GM18868 (cell line): ENCODE results near the gene NRXN3.

Experiments used
- ATAC-seq: cut with Tn5 transposase; IDR thresholded peaks from one replicate; pipeline ENCODE4 v1.9.1; 2021; ENCODE audit warnings: mild to moderate bottlenecking, moderate library complexity; ENCODE audit not compliant: unreplicated experiment

NRXN3 gene

DNA sequence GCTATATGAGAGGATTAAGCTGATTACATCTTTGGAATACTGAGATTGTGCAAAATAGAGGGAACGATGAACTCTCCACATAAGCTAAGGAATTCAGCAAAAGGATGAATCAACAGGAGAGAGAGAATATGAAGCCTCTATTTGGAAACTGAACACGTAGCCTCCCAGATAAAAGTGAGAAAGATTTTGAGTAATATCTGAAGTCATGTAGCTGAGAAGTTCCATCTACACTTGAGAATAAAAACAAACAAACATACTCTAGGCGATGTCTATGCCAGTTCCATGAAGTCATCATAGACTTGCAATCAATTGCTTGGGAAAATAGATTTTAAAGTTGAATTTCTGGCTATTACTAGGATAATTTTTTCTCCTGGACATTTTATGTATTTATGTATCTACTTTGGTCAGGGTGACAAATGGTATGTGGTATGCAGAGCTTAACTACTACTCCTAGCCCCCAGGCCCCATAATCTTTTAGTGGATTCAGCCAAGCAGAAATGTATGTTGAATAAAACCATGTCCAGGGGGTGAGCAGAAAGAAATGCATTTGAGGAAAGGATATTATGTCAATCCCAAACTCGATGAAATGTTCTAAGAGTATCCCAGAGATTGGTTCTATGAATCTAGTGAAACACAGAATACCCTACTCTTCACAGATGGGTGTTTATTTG lies 1413.7 kb downstream of the NRXN3 start:
- no peak for ATAC-seq

DNA sequence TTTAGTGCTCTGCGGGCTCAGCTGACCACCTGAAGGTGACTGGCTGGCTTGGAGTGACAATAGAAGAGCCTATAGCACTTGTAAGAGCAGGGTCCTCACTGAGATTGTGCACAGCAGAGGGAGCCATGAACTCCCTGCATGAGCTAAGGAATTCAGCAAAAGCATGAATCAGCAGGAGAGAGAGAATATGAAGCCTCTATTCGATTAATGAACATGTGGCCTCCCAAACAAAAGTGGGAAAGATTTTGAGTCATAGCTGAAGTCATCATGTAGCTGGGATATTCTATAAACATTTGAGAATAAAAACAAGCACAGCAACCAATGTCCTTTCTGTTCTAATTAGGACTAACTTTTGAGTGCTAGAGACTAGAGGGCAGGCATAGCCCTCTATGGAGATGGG lies 1414.5 kb downstream of the NRXN3 start:
- ATAC-seq, result no peak

DNA sequence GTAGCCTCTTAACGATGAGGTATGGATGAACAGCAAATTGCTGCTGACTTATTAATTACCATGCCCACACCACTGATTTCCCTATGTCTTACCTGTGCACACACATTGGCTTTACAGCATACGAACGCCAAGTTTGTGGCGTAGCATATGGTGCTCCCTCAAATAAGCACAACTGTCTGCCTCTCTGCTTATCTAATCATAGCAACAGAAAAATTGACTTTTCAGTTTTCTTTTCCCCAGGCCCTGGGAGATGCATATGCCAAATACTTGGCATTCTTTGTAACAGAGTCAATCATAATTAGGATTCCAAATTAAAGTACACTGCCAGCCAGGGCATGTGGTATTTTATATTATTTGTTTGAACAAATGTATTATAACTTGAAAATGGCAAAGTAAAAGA lies 1415.7 kb downstream of the NRXN3 start:
- no peak for ATAC-seq

DNA sequence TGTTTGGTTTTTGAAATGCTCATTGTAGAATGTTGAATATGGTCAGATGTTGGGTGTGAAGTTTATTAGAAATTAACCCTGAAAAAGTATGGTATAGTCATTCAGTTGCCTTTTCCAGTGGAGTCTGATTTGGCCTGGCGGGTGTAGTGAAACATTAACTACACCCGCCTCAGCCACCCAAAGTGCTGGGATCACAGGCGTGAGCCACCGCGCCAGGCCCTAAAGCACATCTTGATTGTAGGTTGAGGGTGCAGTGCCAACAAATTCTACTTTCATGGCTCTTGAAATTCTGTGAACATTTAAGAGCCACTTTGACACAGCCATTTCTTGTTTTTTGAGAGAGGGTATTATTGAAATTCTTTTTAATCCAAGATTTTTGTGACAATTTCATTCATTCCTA lies 1416.2 kb downstream of the NRXN3 start:
- no peak for ATAC-seq

DNA sequence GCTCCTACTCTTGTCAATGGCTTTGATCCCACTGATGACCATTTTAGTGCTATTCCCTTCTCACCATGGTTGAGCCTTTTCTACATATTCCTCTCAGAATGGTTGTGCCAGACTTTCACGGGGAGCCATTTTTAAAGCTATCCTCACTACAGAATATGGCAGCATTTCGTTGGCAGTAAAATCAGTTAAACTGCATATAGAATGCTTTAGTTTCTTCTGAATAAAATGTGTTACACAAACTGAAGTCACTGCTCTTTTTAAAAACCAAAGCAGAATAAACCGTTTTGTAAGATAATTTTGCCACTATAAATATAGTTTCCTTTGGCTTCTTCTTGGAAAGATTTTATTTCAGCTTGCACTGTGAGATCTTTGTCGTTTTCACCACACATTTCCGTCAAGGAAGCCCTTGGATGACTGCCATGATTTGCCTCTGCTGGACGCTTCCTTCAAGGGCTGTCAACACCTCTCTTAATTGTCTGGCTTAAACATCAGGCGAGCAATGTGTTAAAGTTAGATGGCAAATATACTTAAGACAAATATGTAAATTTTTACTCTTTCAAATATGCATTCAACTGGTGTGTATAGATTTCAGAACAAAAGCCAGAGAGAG lies 1416.9 kb downstream of the NRXN3 start:
- no peak for ATAC-seq

DNA sequence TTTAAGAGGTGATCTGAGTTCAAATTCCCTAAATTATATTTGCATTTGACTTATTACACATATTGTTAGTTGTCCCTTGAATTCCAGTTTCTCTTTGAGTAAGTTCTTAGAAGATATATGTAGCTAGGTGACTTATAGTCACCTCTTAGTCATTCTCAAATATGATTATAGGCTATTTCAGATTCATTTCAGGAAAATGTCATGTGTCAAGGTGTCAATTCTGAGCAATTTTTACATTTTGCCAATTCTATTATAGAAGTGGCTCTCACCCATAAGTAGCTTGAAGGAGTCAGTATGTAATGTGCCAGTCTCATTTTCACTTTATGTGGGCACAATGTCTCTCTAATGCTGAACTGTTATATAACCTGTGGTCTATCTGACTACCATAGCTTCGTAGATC lies 1417.7 kb downstream of the NRXN3 start:
- ATAC-seq, result peak; percentile 80

DNA sequence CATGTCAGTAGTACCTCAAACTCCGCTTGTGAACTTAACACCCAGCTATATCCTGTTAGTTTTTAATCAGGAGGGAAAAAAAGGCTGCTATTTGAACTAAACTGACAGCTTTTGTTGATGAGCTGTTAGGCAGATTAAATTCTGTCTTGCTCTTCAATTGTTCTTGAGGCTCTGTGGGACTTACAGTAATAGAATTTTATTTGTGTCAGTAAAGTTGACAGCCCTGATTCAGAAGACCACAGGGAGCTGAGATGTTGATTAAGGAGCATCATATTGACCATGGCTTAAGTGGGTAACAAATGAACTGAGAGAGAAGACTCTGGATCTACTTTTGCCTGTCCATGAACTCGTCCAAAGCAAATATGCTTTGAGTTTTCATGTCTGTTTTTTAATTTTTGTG lies 1418.2 kb downstream of the NRXN3 start:
- no peak for ATAC-seq

DNA sequence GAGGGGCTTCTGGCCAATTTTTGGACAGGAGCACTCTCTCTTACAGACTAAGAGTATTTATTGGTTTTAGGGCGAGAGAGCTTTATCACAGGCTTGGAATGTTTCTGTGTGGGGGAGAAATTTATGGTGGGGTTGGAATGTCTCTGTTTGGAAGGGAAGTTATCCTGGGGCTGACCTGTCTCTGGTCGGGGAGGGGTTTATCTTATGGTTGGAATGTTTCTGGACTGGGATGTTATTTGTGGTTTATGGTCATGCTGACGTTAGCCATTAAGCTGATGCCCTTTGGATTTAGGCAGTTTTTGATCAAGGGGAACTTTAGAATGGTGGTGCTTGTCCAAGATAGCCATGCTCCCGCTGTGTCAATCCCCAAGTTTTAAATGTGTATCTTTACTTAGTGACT lies 1426.4 kb downstream of the NRXN3 start:
- ATAC-seq, result no peak

DNA sequence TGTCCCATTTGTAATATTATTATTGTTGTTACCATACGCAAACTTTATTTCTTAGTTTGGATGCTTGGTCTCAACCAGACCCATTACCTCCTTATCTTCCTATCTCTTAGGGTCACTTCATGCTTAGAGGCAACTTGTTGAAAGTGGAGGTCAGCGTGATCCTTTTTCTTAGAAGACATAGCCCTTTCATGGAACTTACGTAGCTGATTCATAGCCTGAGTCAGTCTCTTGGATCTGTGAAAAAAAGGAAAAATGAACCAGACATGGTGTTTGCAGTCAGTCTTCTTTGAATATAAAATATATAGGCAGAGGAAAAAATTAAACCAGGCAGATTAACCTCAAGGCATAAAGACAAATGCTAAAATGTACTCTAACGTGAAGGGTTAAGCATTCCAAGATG lies 1427.4 kb downstream of the NRXN3 start:
- no peak for ATAC-seq

DNA sequence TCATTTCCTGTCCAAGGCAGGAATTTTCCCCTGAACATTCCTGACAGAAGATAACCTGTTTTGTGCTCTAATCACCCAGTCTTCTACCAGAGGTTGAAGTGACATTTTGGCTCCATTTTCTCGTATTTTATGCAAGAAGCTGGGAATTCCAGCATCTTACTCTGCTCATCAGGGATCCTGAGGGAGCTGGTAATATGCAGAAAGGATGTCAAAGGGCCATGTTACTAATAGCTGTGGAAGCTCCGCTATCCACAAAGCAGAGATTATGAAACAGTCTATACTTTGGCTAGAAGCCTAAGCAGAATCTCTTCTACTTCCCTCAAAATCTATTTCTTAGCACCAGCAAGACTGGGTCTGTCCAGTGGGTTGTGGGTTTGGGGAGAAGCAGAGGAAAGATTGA lies 1428.2 kb downstream of the NRXN3 start:
- no peak for ATAC-seq

DNA sequence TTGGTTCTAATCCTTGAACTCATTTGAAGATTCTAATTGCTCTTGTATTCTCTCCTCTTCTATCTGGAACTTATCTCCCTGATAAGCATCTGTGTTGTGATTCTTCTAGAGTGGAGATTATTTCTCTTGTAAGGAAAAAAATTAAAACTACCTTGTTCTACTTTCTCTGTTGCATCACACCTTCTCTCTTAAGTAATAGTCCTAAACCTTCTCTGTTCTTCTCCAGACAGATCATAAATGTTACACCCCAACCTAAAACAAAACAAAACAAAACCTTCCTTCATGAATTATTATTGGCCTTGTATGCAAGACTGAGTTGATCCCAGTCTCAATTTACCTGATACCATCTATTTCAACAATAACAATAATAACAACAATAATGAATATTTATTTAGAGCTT lies 1429.1 kb downstream of the NRXN3 start:
- no peak for ATAC-seq

DNA sequence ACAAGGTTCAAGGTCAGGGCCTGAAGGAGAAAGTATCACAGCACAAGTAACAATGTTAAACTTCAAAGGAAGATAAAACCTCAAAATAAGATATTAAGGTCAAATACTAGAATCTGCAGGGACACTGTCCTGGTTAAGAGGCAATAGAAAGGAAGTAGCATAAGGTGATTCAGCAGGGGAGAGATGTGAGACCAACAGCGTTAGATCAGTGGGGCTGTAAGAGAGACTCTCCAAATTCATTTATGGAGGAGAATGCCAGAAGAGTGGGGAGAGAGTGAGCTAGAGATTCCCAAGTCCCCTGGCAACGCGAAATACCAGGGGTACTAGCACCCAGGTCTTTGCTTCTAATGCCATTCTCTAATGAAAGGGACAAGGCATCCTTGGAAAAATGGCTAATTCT lies 1430.2 kb downstream of the NRXN3 start:
- ATAC-seq, result no peak

DNA sequence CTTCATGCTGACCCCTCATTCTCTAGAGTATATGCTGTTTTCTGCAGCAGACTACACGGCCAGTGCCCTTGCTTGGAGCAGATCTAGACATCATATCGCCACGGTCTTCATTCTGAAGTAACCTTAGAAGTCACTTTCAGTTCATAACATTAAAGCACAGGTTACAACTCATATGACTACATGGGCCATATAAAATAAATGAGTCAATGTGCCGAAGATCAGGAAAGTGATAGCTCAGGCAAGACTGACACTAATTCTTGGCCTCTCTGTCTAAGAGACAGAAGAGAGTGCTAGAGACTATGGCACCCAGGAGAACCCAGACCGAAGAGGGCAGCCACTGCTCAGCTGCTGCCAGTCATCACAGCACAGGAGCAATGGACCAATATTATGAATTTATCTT lies 1431.4 kb downstream of the NRXN3 start:
- no peak for ATAC-seq

DNA sequence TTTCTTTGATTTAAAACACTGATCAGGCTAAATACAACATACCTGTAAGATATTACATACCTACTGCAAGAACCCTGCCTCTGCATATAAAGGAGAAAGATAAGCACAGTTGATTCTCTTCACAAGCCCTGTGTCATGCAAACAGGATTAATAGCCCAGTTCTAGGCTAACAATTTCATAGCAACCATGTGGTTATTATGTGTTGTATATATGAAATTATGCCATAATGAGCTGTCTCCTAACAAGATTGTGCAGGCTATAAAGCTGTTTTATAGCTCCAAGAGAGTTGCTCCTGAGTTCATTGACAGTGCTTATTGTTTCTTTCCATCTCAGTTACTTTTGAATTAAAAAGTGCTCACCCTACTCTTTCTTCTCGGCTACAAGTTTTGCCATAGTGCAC lies 1431.9 kb downstream of the NRXN3 start:
- no peak for ATAC-seq

DNA sequence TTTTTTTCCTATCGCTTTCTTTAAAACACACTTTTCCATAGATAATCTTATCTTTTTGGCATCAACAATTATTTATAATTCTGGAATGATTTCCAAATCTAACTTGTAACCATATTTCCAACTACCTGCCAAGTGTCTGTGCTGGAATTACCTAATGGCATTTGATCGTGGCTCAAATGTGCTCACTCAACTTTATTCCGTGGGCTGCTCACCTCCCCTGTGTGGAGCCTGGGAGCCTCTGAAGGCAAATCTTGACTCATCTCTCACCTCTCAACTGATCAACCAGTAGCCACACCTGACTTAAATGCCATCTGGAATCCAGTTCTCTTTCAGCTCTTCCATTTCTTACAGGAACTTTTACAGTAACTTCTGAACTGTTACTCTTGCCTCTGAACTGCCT lies 1432.6 kb downstream of the NRXN3 start:
- ATAC-seq, result no peak

DNA sequence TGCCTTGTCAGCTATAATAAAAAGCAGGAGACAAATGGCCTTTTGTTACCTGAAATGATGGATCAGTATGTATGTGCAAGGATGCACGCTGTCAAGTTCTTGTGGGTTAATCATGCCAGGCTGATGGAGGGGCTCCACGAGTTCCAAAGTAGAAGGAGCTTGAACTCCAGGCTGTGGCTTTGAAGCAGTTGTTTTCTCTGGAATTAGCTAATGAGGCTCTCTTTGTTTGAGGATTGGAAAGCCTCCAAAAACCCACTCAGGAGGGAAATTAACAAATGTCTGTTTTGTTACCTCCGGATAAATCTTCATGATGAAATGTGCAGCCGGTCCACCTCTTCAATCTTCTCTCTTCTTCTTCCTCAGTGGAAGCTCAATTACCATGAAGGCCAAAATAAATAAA lies 1435.7 kb downstream of the NRXN3 start:
- ATAC-seq, result no peak

DNA sequence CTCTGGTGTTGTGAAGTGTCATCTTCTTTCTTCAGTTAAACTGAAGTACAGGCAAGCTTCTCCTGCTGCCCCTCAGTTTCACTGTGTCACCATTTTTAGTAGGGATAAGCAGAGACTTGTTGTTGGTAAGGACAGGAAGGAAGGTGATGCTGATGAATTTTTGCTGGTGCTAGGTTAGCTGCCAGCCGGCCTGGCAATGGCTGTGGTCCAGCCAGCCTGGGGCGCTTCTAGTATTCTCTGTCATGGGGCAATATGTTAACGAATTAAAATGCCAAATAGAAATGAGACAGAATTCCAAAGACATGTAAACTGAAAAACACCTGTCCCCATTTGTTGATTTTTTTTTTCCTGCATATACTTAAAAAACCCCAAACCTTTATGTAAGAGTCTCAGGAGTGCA lies 1438.3 kb downstream of the NRXN3 start:
- ATAC-seq, result no peak

DNA sequence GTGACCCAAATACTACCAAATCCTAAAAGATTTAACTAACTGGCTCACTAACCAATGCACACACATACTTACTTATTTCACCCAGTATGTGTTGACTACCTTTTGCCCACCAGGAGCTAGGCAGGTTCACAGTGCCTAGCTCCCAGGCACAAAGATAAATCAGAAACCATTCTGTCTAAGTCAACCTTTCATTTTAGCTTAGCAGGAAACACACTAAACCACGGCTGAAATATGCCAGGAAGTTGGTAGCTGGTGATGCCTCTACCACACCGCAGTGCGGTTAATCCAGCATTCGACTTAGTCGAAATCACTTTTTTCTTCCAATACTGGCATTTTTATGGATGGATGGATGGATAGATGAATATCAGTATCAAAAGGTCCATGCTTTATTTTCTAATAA lies 1443.5 kb downstream of the NRXN3 start:
- ATAC-seq, result no peak

DNA sequence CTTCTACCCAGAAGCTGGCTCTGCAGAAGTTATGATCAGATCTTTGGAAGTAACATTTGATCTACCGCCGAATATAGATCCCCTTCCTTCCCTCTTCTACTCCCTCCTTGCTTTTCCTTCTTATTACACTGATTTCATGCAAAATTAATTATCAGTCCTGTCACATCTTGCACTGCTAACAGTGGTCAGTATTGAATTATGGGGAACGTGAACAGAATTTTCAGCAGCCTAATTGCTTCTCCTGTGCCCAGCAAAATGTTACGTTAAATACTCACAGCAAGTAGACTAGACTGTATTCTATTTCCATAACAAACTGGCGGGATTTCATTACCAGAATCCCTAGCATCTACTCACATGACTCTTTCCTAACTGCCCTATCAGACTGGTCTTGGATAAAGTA lies 1444.3 kb downstream of the NRXN3 start:
- ATAC-seq, result no peak

DNA sequence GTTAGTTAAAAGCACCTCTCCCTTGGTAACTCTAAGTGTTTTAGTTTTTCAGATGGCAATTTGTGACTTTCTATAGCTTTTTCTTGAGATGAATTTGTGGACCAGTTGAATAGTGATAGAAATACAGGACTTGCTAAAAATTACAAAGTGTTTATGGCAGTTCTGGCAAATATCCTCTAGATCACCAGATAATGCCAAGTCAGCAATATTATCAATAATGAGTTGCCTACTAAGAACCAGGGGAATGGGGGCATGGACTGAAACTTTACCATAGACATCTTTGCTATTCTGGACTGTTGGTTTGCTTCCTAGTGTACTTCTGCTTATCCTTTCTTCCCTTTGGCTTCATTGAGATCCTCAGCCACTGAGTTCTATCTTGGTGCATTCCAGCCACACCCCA lies 1456.9 kb downstream of the NRXN3 start:
- ATAC-seq, result no peak

DNA sequence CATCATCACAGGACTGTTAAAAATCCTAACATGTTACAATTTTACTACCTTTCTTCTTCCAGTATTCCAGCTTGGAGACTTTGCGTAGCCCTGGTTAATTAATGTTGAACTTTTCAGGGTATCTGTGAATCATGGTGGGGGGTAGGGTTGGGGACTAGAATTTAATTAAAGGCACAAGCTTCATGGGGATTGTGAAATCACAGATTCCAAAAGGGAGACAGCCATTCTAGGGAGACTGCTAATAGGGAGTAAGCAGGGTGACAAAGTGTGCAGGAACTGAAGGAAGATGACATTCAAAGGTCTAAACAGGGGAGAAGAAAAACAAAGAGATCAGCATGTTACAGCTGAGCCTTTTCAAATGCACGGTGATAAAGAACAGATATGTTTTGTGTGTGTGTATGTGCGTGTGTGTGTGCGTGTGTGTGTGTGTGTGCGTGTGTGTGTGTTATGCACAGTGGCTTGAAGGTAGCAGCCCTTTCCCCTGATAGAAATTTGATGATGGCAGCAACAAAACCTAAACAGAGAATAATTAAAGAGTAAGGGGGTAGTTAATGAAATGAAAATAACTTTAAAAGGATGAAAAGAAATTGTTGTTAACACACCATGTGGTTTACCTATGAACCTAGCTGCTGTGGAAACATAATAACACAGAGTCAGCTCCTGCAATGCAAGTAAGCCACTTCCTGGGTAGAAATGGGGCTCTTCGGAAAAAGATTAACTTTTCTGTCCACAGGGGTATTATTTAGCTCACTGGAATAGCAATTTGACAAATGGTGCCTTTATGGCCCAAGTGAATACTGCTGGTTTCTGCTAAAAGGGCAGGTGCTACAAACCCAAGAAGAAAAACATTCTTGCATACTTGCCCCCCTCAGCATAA lies 1459.5 kb downstream of the NRXN3 start:
- ATAC-seq, result no peak

DNA sequence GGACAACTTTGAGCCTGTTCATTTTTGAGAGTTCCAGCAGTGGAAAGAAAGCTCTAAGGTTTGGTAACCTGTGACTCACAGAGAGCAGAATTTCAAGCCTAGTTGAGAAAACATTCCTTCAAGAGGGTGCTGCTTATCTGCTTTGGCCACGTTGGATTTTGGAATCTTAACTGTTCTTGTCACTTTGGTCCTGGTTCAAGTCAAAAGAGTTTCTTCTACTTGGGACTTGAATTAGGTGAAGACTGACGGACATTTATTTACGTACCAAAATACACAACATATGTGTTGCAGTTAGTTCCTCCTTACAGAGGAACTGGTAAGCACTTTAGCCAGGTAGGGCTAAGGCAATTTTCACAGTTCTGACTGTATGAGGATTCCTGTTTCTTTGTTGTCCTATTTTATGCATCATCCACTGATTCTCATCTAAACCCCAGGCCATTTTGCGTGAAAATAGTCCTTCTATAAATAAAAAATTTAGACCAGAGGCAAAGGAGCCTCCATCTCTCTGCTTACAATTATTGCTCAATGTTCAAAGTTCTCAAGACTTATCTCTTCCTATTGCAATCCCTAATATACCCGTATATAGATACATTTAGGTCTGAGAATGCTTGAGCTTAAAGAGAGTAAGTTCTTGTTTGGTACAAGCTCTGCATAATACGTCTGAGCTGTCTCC lies 1460.3 kb downstream of the NRXN3 start:
- ATAC-seq, result no peak
